ENCODE measurements around the gene C1orf159. TPM values are rescaled to one million over a fixed set of nuclear protein-coding genes. Genes with fewer than 3 reads are reported as not detected.
A peak's percentile ranks its signal among the peaks of the same experiment; 100 is the strongest.

Gene C1orf159
- total and polyA plus RNA-seq, 9 of the 15 experiments (the other 6 are each of a cell fraction or from before 2014, with no cell fraction given), result 0.28 to 54.9 (median 10.6) TPM

DNA sequence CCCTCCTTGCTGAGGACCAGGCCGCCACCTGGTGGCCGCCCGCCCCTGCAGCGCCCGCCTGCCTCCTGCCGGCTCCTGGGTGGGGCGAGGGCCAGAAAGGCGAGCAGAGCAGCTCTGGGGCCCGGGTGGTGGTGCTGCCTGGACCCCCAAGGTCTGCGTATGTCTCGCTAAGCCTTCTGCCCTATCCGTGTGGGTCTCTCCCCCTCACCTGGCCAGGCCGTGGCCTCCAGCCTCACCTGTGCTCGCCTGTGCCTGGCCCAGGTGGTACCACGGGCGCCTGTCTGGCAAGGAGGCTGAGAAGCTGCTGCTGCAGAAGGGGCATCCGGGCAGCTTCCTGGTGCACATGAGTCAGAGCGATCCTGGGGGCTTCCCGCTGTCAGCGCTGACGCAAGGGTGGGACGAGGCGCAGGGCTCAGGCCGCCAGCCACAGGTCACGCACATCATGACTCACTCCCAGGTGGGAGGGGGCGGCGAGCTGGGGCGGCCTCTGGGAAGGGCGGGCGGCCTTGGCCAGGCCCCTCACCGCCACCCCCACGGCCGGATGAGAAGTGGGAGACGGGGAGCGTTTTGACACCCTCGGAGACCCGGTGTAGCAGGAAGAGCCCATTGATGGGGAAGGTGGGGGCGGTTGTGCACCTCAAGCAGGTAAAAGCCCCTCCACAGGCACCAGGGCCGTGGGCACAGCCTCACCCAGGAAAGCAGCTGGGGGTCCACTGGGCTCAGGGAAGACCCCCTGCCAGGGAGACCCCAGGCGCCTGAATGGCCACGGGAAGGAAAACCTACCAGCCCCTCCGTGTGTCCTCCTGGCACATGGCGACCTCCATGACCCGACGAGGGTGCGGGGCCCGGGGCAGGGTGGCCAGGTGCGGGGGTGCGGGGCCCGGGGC, 51.7 kb downstream of the C1orf159 start (continued):
- TF ChIP-seq, protein P1, sequence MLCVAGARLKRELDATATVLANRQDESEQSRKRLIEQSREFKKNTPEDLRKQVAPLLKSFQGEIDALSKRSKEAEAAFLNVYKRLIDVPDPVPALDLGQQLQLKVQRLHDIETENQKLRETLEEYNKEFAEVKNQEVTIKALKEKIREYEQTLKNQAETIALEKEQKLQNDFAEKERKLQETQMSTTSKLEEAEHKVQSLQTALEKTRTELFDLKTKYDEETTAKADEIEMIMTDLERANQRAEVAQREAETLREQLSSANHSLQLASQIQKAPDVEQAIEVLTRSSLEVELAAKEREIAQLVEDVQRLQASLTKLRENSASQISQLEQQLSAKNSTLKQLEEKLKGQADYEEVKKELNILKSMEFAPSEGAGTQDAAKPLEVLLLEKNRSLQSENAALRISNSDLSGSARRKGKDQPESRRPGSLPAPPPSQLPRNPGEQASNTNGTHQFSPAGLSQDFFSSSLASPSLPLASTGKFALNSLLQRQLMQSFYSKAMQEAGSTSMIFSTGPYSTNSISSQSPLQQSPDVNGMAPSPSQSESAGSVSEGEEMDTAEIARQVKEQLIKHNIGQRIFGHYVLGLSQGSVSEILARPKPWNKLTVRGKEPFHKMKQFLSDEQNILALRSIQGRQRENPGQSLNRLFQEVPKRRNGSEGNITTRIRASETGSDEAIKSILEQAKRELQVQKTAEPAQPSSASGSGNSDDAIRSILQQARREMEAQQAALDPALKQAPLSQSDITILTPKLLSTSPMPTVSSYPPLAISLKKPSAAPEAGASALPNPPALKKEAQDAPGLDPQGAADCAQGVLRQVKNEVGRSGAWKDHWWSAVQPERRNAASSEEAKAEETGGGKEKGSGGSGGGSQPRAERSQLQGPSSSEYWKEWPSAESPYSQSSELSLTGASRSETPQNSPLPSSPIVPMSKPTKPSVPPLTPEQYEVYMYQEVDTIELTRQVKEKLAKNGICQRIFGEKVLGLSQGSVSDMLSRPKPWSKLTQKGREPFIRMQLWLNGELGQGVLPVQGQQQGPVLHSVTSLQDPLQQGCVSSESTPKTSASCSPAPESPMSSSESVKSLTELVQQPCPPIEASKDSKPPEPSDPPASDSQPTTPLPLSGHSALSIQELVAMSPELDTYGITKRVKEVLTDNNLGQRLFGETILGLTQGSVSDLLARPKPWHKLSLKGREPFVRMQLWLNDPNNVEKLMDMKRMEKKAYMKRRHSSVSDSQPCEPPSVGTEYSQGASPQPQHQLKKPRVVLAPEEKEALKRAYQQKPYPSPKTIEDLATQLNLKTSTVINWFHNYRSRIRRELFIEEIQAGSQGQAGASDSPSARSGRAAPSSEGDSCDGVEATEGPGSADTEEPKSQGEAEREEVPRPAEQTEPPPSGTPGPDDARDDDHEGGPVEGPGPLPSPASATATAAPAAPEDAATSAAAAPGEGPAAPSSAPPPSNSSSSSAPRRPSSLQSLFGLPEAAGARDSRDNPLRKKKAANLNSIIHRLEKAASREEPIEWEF (CRISPR knock-in tag; IDR thresholded peaks at IDR 0.05), result no peak
- no peak for TF ChIP-seq ARNT (IDR thresholded peaks at IDR 0.05)
- TF ChIP-seq, protein P2, sequence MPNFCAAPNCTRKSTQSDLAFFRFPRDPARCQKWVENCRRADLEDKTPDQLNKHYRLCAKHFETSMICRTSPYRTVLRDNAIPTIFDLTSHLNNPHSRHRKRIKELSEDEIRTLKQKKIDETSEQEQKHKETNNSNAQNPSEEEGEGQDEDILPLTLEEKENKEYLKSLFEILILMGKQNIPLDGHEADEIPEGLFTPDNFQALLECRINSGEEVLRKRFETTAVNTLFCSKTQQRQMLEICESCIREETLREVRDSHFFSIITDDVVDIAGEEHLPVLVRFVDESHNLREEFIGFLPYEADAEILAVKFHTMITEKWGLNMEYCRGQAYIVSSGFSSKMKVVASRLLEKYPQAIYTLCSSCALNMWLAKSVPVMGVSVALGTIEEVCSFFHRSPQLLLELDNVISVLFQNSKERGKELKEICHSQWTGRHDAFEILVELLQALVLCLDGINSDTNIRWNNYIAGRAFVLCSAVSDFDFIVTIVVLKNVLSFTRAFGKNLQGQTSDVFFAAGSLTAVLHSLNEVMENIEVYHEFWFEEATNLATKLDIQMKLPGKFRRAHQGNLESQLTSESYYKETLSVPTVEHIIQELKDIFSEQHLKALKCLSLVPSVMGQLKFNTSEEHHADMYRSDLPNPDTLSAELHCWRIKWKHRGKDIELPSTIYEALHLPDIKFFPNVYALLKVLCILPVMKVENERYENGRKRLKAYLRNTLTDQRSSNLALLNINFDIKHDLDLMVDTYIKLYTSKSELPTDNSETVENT (CRISPR knock-in tag; IDR thresholded peaks at IDR 0.05), result no peak; the same call in 1 of the 2 replicates
- TF ChIP-seq BRD4 (IDR thresholded peaks at IDR 0.05), result peak; percentile 33; the same call in 1 of the 2 replicates
- TF ChIP-seq, protein P3, sequence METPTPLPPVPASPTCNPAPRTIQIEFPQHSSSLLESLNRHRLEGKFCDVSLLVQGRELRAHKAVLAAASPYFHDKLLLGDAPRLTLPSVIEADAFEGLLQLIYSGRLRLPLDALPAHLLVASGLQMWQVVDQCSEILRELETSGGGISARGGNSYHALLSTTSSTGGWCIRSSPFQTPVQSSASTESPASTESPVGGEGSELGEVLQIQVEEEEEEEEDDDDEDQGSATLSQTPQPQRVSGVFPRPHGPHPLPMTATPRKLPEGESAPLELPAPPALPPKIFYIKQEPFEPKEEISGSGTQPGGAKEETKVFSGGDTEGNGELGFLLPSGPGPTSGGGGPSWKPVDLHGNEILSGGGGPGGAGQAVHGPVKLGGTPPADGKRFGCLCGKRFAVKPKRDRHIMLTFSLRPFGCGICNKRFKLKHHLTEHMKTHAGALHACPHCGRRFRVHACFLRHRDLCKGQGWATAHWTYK (CRISPR knock-in tag; IDR thresholded peaks at IDR 0.05), result peak; percentile 29; the same call in 1 of the 2 replicates
- TF ChIP-seq ZNF75A (CRISPR knock-in tag; IDR thresholded peaks at IDR 0.05), result no peak
- no peak for TF ChIP-seq ZNF436 (CRISPR knock-in tag; IDR thresholded peaks at IDR 0.05)
- TF ChIP-seq LCOR (CRISPR knock-in tag; IDR thresholded peaks at IDR 0.05), result peak; percentile 59; the same call in 1 of the 2 replicates
- no peak for TF ChIP-seq POLR2B (IDR thresholded peaks at IDR 0.05; ENCODE audit: low read depth, partially characterized antibody)
- TF ChIP-seq IRF2 (CRISPR knock-in tag; IDR thresholded peaks at IDR 0.05), result no peak
- TF ChIP-seq CBX2 (IDR thresholded peaks at IDR 0.05; ENCODE audit: insufficient read depth, low read length, poor library complexity, severe bottlenecking), result no peak
- TF ChIP-seq CHD1 (IDR thresholded peaks at IDR 0.05; ENCODE audit: low read length), result peak; percentile 96
- TF ChIP-seq ZBED1 (IDR thresholded peaks at IDR 0.05), result no peak
- TF ChIP-seq GABPA (tag; conservative IDR thresholded peaks at IDR 0.05; ENCODE audit: low read depth), result no peak
- TF ChIP-seq, protein P4, sequence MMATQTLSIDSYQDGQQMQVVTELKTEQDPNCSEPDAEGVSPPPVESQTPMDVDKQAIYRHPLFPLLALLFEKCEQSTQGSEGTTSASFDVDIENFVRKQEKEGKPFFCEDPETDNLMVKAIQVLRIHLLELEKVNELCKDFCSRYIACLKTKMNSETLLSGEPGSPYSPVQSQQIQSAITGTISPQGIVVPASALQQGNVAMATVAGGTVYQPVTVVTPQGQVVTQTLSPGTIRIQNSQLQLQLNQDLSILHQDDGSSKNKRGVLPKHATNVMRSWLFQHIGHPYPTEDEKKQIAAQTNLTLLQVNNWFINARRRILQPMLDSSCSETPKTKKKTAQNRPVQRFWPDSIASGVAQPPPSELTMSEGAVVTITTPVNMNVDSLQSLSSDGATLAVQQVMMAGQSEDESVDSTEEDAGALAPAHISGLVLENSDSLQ (IDR thresholded peaks at IDR 0.05), result peak; percentile 74
- TF ChIP-seq RBM22 (IDR thresholded peaks at IDR 0.05; ENCODE audit: low read depth, low read length, poor library complexity, severe bottlenecking), result peak; percentile 61
- TF ChIP-seq CSDE1 (IDR thresholded peaks at IDR 0.05), result no peak
- TF ChIP-seq NCOA4 (IDR thresholded peaks at IDR 0.05; ENCODE audit: partially characterized antibody), result no peak
